H4 (cell line): ENCODE results near the gene EXOC8. TPM values are rescaled to one million over a fixed set of nuclear protein-coding genes. Genes with fewer than 3 reads are reported as not detected.

Source experiments
- DNase-seq: peaks from one replicate; pipeline ENCODE4 v3.0.0-alpha.2; 2015; ENCODE audit warnings: low spot score
- total RNA-seq: library from RNA; depleted of rRNA; stranded (reverse); fragments of >200 nt; shearing (Covaris generic); gene quantifications from 2 replicates; pipeline ENCODE4 v1.2.3, GENCODE V29; 2014; rRNA removed

The EXOC8 gene, protein sequence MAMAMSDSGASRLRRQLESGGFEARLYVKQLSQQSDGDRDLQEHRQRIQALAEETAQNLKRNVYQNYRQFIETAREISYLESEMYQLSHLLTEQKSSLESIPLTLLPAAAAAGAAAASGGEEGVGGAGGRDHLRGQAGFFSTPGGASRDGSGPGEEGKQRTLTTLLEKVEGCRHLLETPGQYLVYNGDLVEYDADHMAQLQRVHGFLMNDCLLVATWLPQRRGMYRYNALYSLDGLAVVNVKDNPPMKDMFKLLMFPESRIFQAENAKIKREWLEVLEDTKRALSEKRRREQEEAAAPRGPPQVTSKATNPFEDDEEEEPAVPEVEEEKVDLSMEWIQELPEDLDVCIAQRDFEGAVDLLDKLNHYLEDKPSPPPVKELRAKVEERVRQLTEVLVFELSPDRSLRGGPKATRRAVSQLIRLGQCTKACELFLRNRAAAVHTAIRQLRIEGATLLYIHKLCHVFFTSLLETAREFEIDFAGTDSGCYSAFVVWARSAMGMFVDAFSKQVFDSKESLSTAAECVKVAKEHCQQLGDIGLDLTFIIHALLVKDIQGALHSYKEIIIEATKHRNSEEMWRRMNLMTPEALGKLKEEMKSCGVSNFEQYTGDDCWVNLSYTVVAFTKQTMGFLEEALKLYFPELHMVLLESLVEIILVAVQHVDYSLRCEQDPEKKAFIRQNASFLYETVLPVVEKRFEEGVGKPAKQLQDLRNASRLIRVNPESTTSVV
- 4.7 and 7.1 TPM in 2 replicates for total RNA-seq

GRCh38 chr1:231337472-231338269 is at the start of gene EXOC8:
EXOC8 (minus strand) TSS chr1:231337852; CDS start chr1:231337745, 107 bp downstream.
- peak; percentile 96 for DNase-seq

GRCh38 chr1:231386466-231386865 is 48.8 kb upstream of the EXOC8 start:
- DNase-seq, result no peak

GRCh38 chr1:231385416-231385748 is 47.7 kb upstream of the EXOC8 start:
- DNase-seq, result no peak

- DNase-seq, result no peak
Measured at GRCh38 chr1:231384696-231385415, 47.2 kb upstream of the EXOC8 start.

- DNase-seq, result no peak
Measured at GRCh38 chr1:231383159-231383860, 45.7 kb upstream of the EXOC8 start.

DNA sequence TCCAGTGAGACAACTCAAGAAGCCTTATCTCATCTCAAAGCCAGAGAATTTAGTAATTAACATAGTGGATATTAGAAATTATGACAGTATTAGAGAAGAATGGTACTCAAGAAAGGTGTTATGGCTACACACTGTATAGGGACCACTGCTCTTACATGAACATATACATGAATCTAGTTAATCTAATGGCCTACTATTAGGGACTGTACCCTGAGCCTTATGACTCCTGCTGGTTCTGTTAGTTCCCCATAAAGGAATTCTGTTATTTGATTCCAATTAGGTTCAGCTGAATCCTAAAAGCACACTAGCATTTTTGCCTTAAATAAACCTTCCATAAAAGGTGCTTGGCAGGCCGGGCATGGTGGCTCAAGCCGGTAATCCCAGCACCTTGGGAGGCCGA is 44.8 kb upstream of the EXOC8 start:
- no peak for DNase-seq

DNA sequence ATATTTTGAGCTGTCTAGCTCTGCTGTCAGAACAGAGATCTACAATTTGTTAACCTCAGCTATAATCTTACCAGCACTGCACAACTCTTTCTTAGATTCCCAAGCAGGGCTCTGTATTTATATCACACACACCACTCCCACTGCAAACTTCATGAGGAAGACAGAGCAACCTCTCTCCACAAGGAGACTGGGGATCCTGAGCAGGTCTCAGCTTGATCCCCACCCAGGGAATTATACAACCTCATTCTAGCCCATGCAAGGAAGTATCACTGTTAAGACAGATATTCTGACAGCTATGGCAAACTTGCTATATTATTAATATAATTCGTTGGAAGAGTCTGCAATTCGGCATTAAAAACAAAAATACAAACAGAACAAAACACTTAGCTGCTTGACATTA is 44.1 kb upstream of the EXOC8 start:
- DNase-seq, result no peak

- DNase-seq, result no peak
Measured at GRCh38 chr1:231376875-231377549, 39.4 kb upstream of the EXOC8 start.

DNA sequence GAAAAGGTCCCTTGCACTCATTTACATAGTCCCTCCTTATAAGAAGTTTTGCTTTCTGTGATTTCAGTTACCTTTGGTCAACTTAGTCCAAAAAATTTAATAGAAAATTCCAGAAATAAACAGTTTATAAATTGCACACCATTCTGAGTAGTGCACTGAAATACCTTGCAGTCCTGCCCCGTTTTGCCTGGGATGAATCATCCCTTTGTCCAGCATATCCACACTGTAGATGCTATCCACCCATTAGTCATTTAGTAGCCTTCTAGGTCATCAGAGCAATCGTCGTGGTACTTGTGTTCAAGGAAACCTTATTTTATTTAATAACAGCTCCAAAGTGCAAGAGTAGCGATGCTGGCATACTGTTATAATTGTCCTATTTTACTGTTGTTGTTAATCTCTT is 38.4 kb upstream of the EXOC8 start:
- DNase-seq, result no peak

DNA sequence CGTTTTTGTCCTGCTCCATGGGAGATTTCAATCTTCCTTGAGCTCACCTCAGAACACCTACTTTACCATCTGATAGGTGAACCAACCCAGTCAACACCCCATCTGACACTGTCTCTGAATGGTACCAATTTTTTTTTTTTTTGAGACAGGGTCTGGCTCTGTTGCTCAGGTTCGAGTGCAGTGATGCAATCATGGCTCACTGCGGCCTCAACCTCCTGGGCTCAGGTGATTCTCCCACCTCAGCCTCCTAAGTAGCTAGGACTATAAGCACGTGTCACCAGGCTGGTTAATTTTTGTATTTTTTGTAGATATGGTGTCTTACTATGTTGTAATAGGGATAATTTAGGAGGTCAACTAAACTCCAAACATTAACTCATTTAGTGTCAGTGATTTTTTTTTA is 36.7 kb upstream of the EXOC8 start:
- no peak for DNase-seq

- no peak for DNase-seq
Measured at GRCh38 chr1:231372501-231372900, 34.8 kb upstream of the EXOC8 start.

DNA sequence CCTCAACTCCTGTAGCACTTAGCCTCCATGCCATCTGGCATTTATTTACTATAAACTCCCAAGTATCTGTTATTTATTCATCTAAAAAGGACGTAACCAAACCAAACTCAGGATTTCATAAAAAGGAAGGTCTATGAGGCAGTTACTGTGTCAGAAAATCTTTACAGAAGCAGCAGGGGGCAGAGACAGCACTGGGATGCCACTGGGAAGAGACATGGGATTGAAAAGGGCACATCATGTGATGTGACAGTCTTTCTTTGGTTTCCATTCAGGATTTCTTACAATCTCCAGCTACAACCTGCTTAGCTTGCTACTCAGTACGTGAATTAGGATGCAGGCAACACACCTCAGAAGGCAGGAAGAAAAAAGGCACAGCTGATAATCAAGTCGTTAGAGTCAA is 31.6 kb upstream of the EXOC8 start:
- DNase-seq, result no peak

GRCh38 chr1:231364192-231364591 is 26.5 kb upstream of the EXOC8 start:
- DNase-seq, result no peak

DNA sequence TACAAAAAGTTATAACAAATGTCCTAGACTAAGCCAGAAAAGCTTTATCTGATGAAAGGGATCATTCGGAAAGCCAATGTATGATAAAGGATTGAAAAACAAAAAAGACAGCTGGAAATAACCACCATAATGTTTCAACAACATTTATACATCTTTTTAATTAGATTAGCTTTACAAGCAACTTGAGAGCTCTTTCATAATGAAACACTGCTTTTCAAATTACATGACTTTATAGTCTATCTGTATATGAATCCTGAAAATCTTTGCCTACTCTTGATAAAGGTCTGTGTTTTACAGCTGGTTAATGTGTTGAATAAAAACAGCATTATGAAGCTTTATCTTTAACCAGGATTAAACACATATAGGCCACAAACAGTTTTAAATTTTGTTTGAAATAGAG is 26.0 kb upstream of the EXOC8 start:
- no peak for DNase-seq

DNA sequence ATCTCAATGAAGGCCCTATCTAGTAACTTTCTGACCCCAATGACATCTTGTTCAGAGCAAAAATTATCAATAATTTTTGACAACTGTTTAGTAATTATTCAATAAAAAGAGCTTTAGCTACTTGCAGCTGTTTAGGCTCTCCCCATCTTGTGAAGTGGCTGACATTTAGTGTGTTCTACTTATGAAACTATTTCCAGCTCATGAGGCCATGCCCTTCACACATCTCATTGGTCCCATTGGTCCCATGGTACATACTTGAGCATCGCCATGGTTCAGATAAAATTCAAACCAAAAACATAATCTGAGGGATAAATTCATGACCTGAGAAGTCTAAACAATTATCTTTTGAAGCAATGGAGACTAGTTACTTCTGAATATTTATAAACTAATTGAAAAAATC is 24.7 kb upstream of the EXOC8 start:
- DNase-seq, result no peak

DNA sequence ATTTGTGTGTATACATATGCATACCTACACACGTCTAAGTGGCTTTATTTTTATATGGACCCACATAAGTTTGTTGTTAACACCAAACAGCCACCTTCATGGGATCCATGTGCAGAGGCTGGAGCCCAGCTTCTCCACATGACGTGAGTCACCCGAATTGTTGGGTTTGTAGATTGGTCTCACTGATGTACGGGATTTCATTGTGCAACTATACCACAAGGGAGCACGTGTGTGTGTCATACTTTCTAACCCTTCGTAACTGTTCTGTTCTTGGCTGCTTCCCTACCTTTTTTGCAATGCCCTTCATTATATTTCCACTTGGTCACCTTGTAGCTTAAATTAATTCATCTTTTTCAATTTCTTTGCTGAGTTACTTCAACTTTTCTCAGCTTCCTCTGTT is 21.5 kb upstream of the EXOC8 start:
- peak; percentile 77 for DNase-seq

DNA sequence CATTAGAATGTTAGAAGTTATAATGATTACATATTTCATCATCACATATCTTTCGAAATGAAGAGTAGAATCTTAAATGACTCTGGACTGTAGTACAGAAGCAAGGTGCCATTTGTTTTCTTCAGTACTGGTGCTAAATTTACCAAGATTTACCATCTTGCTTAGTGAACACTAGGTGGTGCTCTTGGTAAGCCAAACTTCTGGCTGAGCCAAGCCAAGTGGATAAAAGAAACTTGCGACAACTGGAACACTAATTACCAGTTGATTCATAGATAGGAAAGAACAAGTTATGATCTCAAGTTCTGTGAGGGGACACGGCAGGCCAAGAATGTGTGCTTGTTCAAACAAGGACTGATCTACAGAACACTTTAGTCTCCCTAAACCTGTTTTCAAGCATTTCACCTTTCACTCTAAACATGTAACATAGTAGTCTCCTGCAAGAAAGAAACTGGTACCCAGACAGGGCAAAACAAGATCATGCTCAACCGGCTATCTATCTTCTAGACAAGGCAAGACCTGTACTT is 20.2 kb upstream of the EXOC8 start:
- DNase-seq, result peak; percentile 67

GRCh38 chr1:231357187-231357772 is 19.6 kb upstream of the EXOC8 start:
- no peak for DNase-seq

DNA sequence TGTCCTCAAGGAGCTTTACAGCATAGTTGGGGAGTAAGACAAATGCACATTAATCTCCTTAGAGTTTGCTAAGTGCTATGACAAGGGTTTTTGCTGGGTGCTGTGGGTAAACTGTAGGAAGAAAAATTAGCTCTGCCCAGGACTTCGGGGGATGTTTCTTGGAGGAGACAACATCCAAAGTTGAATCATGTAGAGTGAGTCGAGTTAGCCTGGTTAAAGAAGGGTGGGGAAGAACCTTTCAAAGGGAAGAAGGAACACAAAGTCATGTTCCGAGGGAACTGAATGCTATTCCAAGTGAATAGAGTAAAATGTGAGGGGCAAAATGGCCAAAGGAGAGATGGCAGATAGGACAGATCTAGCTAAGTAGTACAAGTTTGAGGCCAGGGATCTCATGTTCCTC is 17.5 kb upstream of the EXOC8 start:
- no peak for DNase-seq
